Psoas muscle (tissue), 8 donors: Measurements from ENCODE around the gene CDK6. TPM values are rescaled to one million over a fixed set of nuclear protein-coding genes. Genes with fewer than 3 reads are reported as not detected.

Experiments
- ATAC-seq, 4 donors: fragments of 200-7000 bp; cut with Tn5 transposase; one replicate each; pipeline ENCODE4 v1.9.1; 2020; ENCODE audit warnings: moderate library complexity in 3 of 4, mild to moderate bottlenecking in 2 of 4
- DNase-seq, 2 donors: peaks; one replicate each; pipeline ENCODE4 v3.0.0-alpha.2; 2020
- H3K27ac ChIP-seq: fragments of 200-600 bp; one replicate; pipeline ENCODE4 v1.8.0; 2022
- H3K27me3 ChIP-seq, 3 donors: fragments of 200-600 bp in 1 of 3; one replicate each; pipeline versions ENCODE4 v1.6.1 to v1.8.0; 2013 to 2022; ENCODE audit warnings: low read length in 2 of 3, mild to moderate bottlenecking in 2 of 3, moderate library complexity in 1 of 3; ENCODE audit not compliant: insufficient read depth in 3 of 3
- H3K36me3 ChIP-seq, 2 donors: fragments of 200-600 bp in 1 of 2; one replicate each; pipeline versions ENCODE4 v1.6.1 to v1.8.0; 2013 to 2022; ENCODE audit warnings: low read depth in 1 of 2, mild to moderate bottlenecking in 1 of 2, moderate library complexity in 1 of 2; ENCODE audit not compliant: insufficient read depth in 1 of 2
- H3K4me1 ChIP-seq: fragments of 200-600 bp; one replicate; pipeline ENCODE4 v1.8.0; 2022
- H3K4me3 ChIP-seq: fragments of 200-600 bp; one replicate; pipeline ENCODE4 v1.8.0; 2022; ENCODE audit warnings: mild to moderate bottlenecking
- H3K9me3 ChIP-seq: fragments of 200-600 bp; one replicate; pipeline ENCODE4 v1.8.0; 2022
- WGBS, 3 donors: extraction: QIAGEN DNeasy Blood & Tissue Kit; methylation state at CpG; one replicate each; pipeline versions ENCODE4 v1.1.6 to v1.1.7; 2013; 5-methylcytosine and 5-hydroxymethylcytosine counted together
- intact Hi-C, 2 donors: fragments of 100-400 bp; cut with DNase I; formaldehyde crosslinking; loops; one replicate each; pipeline versions ENCODE4 v1.11.0 to v1.14.2; 2022
- polyA plus RNA-seq, 3 donors: library from polyadenylated mRNA; stranded (reverse); fragments of 200-250 nt; gene quantifications; one replicate each; pipeline ENCODE4 v1.2.3, GENCODE V29; 2013
- total RNA-seq, 4 donors: library from RNA; stranded (reverse); fragmentation: NEBNext Ultra II Directional in 2 of 4; extraction: Animal tissue kit (Norgen Biotek cat#: 25700) in 2 of 4; gene quantifications; one replicate each; pipeline versions ENCODE4 v1.2.1 to v1.2.4, GENCODE V29; 2021 to 2023
- TF ChIP-seq, protein P1 (sequence below): fragments of 200-600 bp; IDR thresholded peaks from one replicate; pipeline ENCODE4 v1.8.0; 2022; ENCODE audit warnings: antibody characterized with exemption
- donor health status: healthy with polysubstance abuse.
- donor health status: DM: no; HTN: no; CAD: no; lungs with moderate emphysema.
- donor health status: Bipolar disorder and iron deficiency.
- donor health status: healthy.
- donor health status: DM: yes; HTN: yes; CAD: no.
- donor health status: DM: no; HTN: no; CAD: no.
- donor health status: DM: no; HTN: no; CAD: no.
- donor health status: DM: yes; HTN: yes; CAD: no.

CDK6 gene
- total and polyA plus RNA-seq, 7 donors = 0.39 to 8.0 (median 3.2) TPM

DNA sequence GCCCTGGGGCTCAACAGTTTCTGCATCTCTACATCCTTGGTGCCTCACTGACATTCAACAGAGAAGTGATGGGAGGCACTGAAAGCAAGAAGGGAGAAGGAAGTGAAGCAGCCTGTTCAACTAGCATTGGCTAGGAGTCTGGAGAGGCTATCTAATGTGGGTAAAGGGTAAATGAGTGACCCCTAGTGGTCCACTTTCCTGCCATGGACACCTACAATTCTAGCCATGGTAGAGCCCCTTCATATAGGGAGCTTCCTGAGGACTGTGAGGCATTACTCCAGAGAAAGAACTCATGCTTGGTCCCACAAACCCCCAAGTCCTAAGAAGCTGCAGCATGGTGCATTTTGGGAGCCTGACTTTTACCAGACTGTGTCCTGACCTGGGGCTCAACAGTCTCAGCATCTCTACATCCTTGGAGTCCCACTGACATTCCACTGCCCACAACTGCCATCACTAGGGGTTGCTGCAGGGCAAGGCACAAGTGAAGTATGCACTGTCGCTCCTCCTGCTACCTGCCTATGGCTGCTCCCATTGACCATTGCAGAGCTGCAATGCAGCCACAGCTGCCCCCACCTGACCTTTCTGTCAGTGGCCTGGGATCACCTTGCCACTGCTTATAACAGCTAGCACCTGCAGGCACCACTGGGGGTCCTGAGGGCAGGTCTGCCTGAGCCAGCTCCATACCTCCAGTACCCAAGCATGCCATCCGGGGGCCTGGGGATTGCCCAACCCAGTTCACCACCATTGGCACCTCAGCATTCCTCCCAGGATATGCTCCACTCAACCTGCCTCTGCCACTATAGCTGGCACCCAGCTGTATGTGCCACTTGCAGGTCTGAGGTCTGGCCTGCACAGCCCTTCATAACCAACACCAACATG lies 44.1 kb upstream of the CDK6 start:
- 92 to 100% (median 100%) methylated on average over 2 of the region's 2 CpGs for WGBS, 3 donors
- intact Hi-C loops = no loop called here
- no peaks in the 10 kb centered on the region for H3K36me3 ChIP-seq

DNA sequence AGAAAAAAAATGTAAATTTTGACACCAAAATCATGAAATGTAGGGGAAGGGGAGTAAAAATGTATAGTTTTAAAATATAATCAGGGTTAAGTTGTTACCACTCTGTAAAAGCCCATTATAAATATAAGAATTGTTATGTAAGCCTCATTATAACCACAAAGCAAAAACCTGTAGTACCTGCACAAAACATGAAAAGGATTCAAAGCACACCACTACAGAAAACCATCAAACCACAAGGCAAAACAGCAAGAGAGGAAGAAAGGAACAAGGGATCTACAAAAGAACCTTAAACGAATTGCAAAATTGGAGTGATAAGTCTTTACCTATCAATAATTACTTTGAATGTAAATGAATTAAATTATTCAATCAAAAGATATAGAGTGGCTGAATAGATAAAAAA lies 41.0 kb upstream of the CDK6 start:
- Histone ChIP-seq H3K27me3 (no peaks in the 10 kb centered on the region), H3K9me3 (peaks cover 2% of the 10 kb centered on the region), H3K4me1 (no peaks in the 10 kb centered on the region), H3K4me3 (no peak overlapping the region), H3K27ac (no peak overlapping the region), H3K36me3 (no peaks in the 10 kb centered on the region)
- 81 to 87% (median 81%) methylated on average over 1 of the region's 1 CpG for WGBS, 3 donors
- TF ChIP-seq, protein P1, sequence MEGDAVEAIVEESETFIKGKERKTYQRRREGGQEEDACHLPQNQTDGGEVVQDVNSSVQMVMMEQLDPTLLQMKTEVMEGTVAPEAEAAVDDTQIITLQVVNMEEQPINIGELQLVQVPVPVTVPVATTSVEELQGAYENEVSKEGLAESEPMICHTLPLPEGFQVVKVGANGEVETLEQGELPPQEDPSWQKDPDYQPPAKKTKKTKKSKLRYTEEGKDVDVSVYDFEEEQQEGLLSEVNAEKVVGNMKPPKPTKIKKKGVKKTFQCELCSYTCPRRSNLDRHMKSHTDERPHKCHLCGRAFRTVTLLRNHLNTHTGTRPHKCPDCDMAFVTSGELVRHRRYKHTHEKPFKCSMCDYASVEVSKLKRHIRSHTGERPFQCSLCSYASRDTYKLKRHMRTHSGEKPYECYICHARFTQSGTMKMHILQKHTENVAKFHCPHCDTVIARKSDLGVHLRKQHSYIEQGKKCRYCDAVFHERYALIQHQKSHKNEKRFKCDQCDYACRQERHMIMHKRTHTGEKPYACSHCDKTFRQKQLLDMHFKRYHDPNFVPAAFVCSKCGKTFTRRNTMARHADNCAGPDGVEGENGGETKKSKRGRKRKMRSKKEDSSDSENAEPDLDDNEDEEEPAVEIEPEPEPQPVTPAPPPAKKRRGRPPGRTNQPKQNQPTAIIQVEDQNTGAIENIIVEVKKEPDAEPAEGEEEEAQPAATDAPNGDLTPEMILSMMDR = no peak
- no peak for DNase-seq
- ATAC-seq = no peak
- intact Hi-C loops = no loop called here

More for the DNA sequence above, 44.1 kb upstream of the CDK6 start:
- Histone ChIP-seq H3K27ac (no peak overlapping the region), H3K4me3 (no peak overlapping the region), H3K4me1 (no peaks in the 10 kb centered on the region), H3K9me3 (peaks cover 4% of the 10 kb centered on the region), H3K27me3 (no peaks in the 10 kb centered on the region)
- TF ChIP-seq, protein P1 = peak; percentile 18
- ATAC-seq = no peak
- peak in 1 of 2 donors; percentile 36 for DNase-seq

DNA sequence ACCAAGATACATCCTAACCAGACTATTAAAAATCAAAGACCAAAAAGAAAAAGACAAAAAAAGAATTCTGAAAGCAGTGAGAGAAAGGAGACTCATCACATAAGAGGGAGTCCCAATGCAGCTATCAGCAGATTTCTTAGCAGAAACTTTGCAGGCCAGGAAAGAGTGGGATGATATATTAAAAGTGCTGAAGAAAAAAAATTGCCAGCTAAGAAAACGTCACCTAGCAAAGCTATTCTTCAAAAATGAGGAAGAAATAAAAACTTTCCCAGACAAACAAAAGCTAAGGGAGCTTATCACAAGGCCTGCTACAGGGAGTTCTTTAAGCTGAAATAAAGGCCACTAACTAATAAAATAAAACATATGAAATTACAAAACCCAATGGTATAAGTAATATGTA lies 40.5 kb upstream of the CDK6 start:
- no peaks in the 10 kb centered on the region for H3K9me3 ChIP-seq
- DNase-seq (no peak), ATAC-seq (no peak)
- intact Hi-C loops = no loop called here
- WGBS, 3 donors = 81 to 86% (median 81%) methylated on average over 1 of the region's 1 CpG
- no peaks in the 10 kb centered on the region for H3K27me3 ChIP-seq
- no peak overlapping the region for H3K4me3 ChIP-seq
- H3K36me3 ChIP-seq = no peaks in the 10 kb centered on the region
- TF ChIP-seq, protein P1 = no peak
- no peaks in the 10 kb centered on the region for H3K4me1 ChIP-seq
- no peak overlapping the region for H3K27ac ChIP-seq

DNA sequence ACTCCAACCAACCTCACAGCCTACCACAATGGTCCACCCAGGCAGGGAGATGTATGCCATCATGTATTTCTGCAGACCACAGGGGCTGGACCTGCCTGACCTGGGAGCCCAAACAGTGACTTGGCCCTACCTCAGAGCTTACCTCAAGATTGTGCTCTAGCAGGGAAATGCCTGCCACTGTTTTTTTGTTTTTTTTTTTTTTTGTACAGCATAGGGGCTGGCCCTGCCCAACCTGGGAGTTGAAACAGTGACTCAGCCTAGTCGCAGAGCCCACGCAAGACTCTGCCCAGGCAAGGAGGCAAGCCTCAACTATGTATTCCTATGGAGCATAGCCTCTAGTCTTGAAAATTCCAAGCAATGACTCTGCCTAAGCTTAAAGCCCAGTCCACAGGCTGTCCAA lies 39.3 kb upstream of the CDK6 start:
- Histone ChIP-seq H3K27me3 (no peaks in the 10 kb centered on the region), H3K4me3 (no peak overlapping the region), H3K4me1 (no peaks in the 10 kb centered on the region), H3K9me3 (no peaks in the 10 kb centered on the region), H3K36me3 (no peaks in the 10 kb centered on the region), H3K27ac (no peak overlapping the region)
- intact Hi-C loops = no loop called here
- ATAC-seq = no peak
- DNase-seq = no peak
- 93 to 100% (median 93%) methylated on average over 2 of the region's 2 CpGs for WGBS, 3 donors
- TF ChIP-seq, protein P1 = no peak
